ENCODE measurements around the gene POFUT2. TPM values are rescaled to one million over a fixed set of nuclear protein-coding genes. Genes with fewer than 3 reads are reported as not detected.

Gene POFUT2
- total RNA-seq, 4 donors from 2014 or later = 29.9 to 79.3 (median 33.3) TPM

- H3K4me1 ChIP-seq = peaks cover 35 to 47% (median 42%) of the 10 kb centered on the region in 4 donors
Measured at GRCh38 chr21:45291613-45292398, 4.1 kb upstream of the POFUT2 start.

GRCh38 chr21:45290948-45291612 lies 3.4 kb upstream of the POFUT2 start:
- Histone ChIP-seq H3K36me3 (no peaks in the 10 kb centered on the region), H3K27me3 (no peaks in the 10 kb centered on the region), H3K4me3 (no peak overlapping the region), H3K27ac (peak overlapping the region; percentile 88 to 95 (median 92)), H3K4me1 (peaks cover 40 to 53% (median 46%) of the 10 kb centered on the region in 4 donors), H3K9me3 (no peaks in the 10 kb centered on the region)
- intact Hi-C loops (cut with DNase I; ENCODE audit: low total_unique reads) (no loop called here), in situ Hi-C loops (cut with MboI; ENCODE audit: low pct_ligation_motif_present in 1 of 4, low pct_unique_long_range_greater_than_20kb in 1 of 4, low sequenced_read_pairs in 3 of 4) (loop anchor here in 2 of 4 donors (10.0 to 25.0 kb wide), 3 partner anchors 64 to 171 kb away; no protein-coding TSS in a partner anchor)
- 64% methylated on average over 14 of the region's 14 CpGs; no CpG with 5 or more reads in 1 of the 2 donors for WGBS, 2 donors (ENCODE audit: low coverage in 1 of 2)
- DNase-seq = no peak
- TF ChIP-seq CTCF (IDR thresholded peaks at IDR 0.05) (no peak), POLR2A (IDR thresholded peaks at IDR 0.05) (no peak), EP300 (IDR thresholded peaks at IDR 0.05; ENCODE audit: low read depth) (no peak), POLR2AphosphoS5 (IDR thresholded peaks at IDR 0.05) (no peak)

More at GRCh38 chr21:45291613-45292398, 4.1 kb upstream of the POFUT2 start:
- Histone ChIP-seq H3K9me3 (no peaks in the 10 kb centered on the region), H3K36me3 (no peaks in the 10 kb centered on the region), H3K27me3 (no peaks in the 10 kb centered on the region), H3K4me3 (no peak overlapping the region), H3K27ac (peak overlapping the region; percentile 88 to 95 (median 92))
- no peak for DNase-seq
- TF ChIP-seq POLR2AphosphoS5 (IDR thresholded peaks at IDR 0.05) (no peak), POLR2A (IDR thresholded peaks at IDR 0.05) (no peak), EP300 (IDR thresholded peaks at IDR 0.05; ENCODE audit: low read depth) (no peak), CTCF (IDR thresholded peaks at IDR 0.05) (no peak)
- intact Hi-C loops (cut with DNase I; ENCODE audit: low total_unique reads) = loop anchor here (1.0 kb wide), 1 partner anchor 147 kb away; no protein-coding TSS in a partner anchor
- 66% methylated on average over 34 of the region's 34 CpGs; no CpG with 5 or more reads in 1 of the 2 donors for WGBS, 2 donors (ENCODE audit: low coverage in 1 of 2)
- in situ Hi-C loops (cut with MboI; ENCODE audit: low pct_ligation_motif_present in 1 of 4, low pct_unique_long_range_greater_than_20kb in 1 of 4, low sequenced_read_pairs in 3 of 4) = loop anchor here in 2 of 4 donors (10.0 to 25.0 kb wide), 3 partner anchors 63 to 170 kb away; no protein-coding TSS in a partner anchor

- intact Hi-C loops (cut with DNase I; ENCODE audit: low total_unique reads) = no loop called here
- in situ Hi-C loops (cut with MboI; ENCODE audit: low pct_ligation_motif_present in 1 of 4, low pct_unique_long_range_greater_than_20kb in 1 of 4, low sequenced_read_pairs in 3 of 4) = loop anchor here in 2 of 4 donors (10.0 to 25.0 kb wide), 3 partner anchors 65 to 172 kb away; no protein-coding TSS in a partner anchor
- H3K36me3 ChIP-seq = peaks cover 0 to 8% (median 3%) of the 10 kb centered on the region in 4 donors
- no peak overlapping the region for H3K4me3 ChIP-seq
- peaks cover 31 to 45% (median 38%) of the 10 kb centered on the region in 4 donors for H3K4me1 ChIP-seq
- no peaks in the 10 kb centered on the region for H3K9me3 ChIP-seq
- TF ChIP-seq POLR2AphosphoS5 (IDR thresholded peaks at IDR 0.05) = no peak
- TF ChIP-seq CTCF (IDR thresholded peaks at IDR 0.05) = peak in 1 of 5 experiments; percentile 36
- DNase-seq = no peak
- no peaks in the 10 kb centered on the region for H3K27me3 ChIP-seq
- peak overlapping the region in 1 of 4 donors; percentile 3 for H3K27ac ChIP-seq
- WGBS, 2 donors (ENCODE audit: low coverage in 1 of 2) = 89 to 92% methylated on average over 5 to 19 of the region's 19 CpGs
Measured at GRCh38 chr21:45289655-45290515, 2.2 kb upstream of the POFUT2 start.
